ENCODE data around the gene NLRP3.
"Not testable (repeated sequence)": the region's sequence is repeated elsewhere in the genome, so short reads cannot be mapped to it uniquely, and the experiment has no call there.

Gene NLRP3

GRCh38 chr1:247415423-247416361, at the start of gene NLRP3:
Gene NLRP3, plus strand, starts transcription at chr1:247416173. Its CDS starts 2,628 bp downstream, at chr1:247418801.
- peak; percentile 16 for DNase-seq (ENCODE audit: low spot score)

GRCh38 chr1:247366345-247366744, 49.6 kb upstream of the NLRP3 start:
- DNase-seq (ENCODE audit: low spot score), result not testable (repeated sequence)

- no peak for DNase-seq (ENCODE audit: low spot score)
These were observed 48.9 kb upstream of the NLRP3 start for GRCh38 chr1:247366926-247367645.

GRCh38 chr1:247367786-247368422, 48.1 kb upstream of the NLRP3 start:
- no peak for DNase-seq (ENCODE audit: low spot score)

GRCh38 chr1:247368490-247369145, 47.4 kb upstream of the NLRP3 start:
- DNase-seq (ENCODE audit: low spot score), result no peak

GRCh38 chr1:247370786-247371732, 44.9 kb upstream of the NLRP3 start:
- DNase-seq (ENCODE audit: low spot score), result no peak

GRCh38 chr1:247371801-247372259, 44.1 kb upstream of the NLRP3 start:
- no peak for DNase-seq (ENCODE audit: low spot score)

GRCh38 chr1:247373721-247374141, 42.2 kb upstream of the NLRP3 start:
- peak; percentile 61 for DNase-seq (ENCODE audit: low spot score)

- not testable (repeated sequence) for DNase-seq (ENCODE audit: low spot score)
These were observed 41.2 kb upstream of the NLRP3 start for GRCh38 chr1:247374651-247375334.

- no peak for DNase-seq (ENCODE audit: low spot score)
These were observed 40.2 kb upstream of the NLRP3 start for GRCh38 chr1:247375747-247376146.

GRCh38 chr1:247376659-247377058, 39.3 kb upstream of the NLRP3 start:
- DNase-seq (ENCODE audit: low spot score), result no peak

- DNase-seq (ENCODE audit: low spot score), result not testable (repeated sequence)
These were observed 38.3 kb upstream of the NLRP3 start for GRCh38 chr1:247377656-247378055.

- no peak for DNase-seq (ENCODE audit: low spot score)
These were observed 37.5 kb upstream of the NLRP3 start for GRCh38 chr1:247378334-247379073.

- no peak for DNase-seq (ENCODE audit: low spot score)
These were observed 30.7 kb upstream of the NLRP3 start for GRCh38 chr1:247385283-247385682.

- no peak for DNase-seq (ENCODE audit: low spot score)
These were observed 29.8 kb upstream of the NLRP3 start for GRCh38 chr1:247386217-247386616.

- peak; percentile 36 for DNase-seq (ENCODE audit: low spot score)
These were observed 29.3 kb upstream of the NLRP3 start for GRCh38 chr1:247386687-247387086.

GRCh38 chr1:247387096-247387495, 28.9 kb upstream of the NLRP3 start:
- DNase-seq (ENCODE audit: low spot score), result no peak

- no peak for DNase-seq (ENCODE audit: low spot score)
These were observed 28.4 kb upstream of the NLRP3 start for GRCh38 chr1:247387565-247387964.

GRCh38 chr1:247390116-247390791, 25.7 kb upstream of the NLRP3 start:
- peak; percentile 82 for DNase-seq (ENCODE audit: low spot score)

Measured in AG08396 (cell line).